NT2/D1 (cell line): ENCODE results near the gene BMAL1.

Source experiments
- DNase-seq: peaks from one replicate; pipeline ENCODE4 v3.0.0-alpha.2; 2011; ENCODE audit warnings: low read depth, low spot score
- H3K27me3 ChIP-seq: 2 replicates; pipeline ENCODE4 v1.6.0; 2011; ENCODE audit warnings: mild to moderate bottlenecking; ENCODE audit not compliant: insufficient read length, insufficient read depth
- H3K36me3 ChIP-seq: 2 replicates; pipeline ENCODE4 v1.6.1; 2011; ENCODE audit warnings: mild to moderate bottlenecking, low read length, mixed read lengths; ENCODE audit not compliant: insufficient read depth, insufficient read length
- H3K4me1 ChIP-seq: 2 replicates; pipeline ENCODE4 v1.5.1; 2011; ENCODE audit not compliant: insufficient read depth, insufficient read length
- H3K4me3 ChIP-seq: 2 replicates; pipeline ENCODE4 v1.5.1; 2011; ENCODE audit warnings: low read depth; ENCODE audit not compliant: insufficient read length
- H3K9ac ChIP-seq: 2 replicates; pipeline ENCODE4 v1.6.0; 2011; ENCODE audit warnings: low read depth; ENCODE audit not compliant: insufficient read length
- H3K9me3 ChIP-seq: 2 replicates; pipeline ENCODE4 v1.5.1; 2011; ENCODE audit warnings: mild to moderate bottlenecking, low read length; ENCODE audit not compliant: insufficient read depth
- SUZ12 ChIP-seq: IDR thresholded peaks from 2 replicates; pipeline ENCODE4 v1.6.1; 2011; ENCODE audit not compliant: insufficient read length, insufficient read depth; ENCODE audit errors: extremely low read depth
- YY1 ChIP-seq: IDR thresholded peaks from 2 replicates; pipeline ENCODE4 v1.6.1; 2011; ENCODE audit not compliant: insufficient read length, insufficient read depth
- ZNF274 ChIP-seq: IDR thresholded peaks from 2 replicates; pipeline ENCODE4 v1.6.1; 2011; ENCODE audit warnings: mild to moderate bottlenecking, low read depth, low read length

The BMAL1 gene

DNA sequence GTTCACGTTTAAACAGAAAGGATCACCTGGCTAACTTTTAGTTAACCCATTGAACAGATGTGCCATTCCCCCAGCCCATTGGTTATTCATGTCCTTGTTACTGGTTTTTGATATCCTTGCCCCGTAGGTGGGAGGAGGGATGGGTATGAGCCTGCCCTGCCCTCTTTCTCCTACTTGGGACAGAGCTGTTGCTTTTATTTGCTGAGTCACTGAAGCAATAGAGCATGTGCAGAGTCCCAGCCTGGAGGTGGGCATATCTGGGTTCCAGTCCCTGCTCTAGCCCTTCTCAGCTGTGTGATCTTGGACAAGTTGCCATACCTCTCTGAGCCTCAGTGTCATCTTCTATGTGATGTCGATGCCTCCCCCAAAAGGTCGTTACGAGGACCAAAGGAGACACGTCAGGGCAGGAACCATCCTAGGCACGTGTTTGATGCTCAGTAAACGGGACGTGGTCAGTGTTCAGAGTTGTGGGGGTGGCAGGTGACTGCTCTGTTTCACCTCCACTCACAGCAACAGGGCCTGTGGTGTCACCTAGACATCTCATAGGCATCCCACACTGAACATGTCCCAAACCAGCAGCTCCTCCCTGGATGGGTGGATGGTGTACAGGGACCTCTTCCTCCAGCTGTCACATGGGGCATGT lies 61.0 kb downstream of the BMAL1 start:
- Histone ChIP-seq H3K4me3 (no peak overlapping the region), H3K9me3 (no peaks in the 10 kb centered on the region), H3K9ac (no peak overlapping the region), H3K36me3 (no peaks in the 10 kb centered on the region), H3K4me1 (peaks cover 3% of the 10 kb centered on the region), H3K27me3 (no peaks in the 10 kb centered on the region)
- DNase-seq, result no peak
- TF ChIP-seq ZNF274 (no peak), SUZ12 (no peak), YY1 (no peak)

DNA sequence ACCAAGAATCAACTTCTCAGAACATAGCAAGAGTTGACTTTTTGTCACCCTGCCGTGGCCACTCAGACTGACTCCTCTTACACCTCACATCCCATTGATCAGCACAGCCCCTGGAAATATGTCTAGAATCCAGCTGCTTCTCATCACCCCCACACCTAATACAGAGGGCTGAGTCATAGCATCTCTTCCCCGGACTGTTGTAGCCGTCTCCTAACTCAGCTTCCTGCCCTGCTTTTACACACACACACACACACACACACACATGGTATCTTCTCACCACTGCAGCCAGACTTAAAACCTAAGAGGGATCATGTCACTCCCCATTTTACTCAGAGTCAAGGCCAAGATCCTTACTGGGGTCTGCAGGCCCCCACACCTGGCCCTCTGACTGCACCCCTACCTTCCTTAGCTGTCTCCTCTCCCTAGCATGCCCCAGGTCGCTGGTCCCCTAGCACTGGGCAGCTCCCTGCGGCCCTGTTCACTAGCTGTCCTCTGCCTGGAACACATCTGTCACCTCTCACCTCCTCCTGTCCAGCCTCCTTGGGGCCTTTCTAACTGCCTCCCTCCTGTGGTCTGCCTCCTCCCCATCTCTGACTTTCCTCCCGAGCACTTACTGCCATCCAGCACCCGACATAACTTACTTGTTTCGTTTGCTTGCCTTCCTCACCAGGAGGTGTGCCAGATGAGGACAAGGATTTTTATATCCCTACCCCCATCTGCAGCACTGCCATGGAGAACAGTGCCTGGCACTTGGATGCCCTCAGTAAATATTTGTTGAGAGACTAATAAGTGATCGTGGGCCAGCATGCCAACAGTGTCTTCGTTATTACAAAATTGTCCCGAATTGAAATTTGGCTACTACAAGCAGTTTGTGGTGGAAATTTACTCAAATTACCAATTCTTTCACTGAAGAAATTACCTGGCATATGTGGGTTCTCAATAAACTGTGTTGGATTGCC lies 61.9 kb downstream of the BMAL1 start:
- Histone ChIP-seq H3K36me3 (no peaks in the 10 kb centered on the region), H3K4me1 (peaks cover 3% of the 10 kb centered on the region), H3K27me3 (no peaks in the 10 kb centered on the region), H3K4me3 (no peak overlapping the region), H3K9ac (no peak overlapping the region), H3K9me3 (no peaks in the 10 kb centered on the region)
- no peak for DNase-seq
- TF ChIP-seq YY1 (no peak), ZNF274 (no peak), SUZ12 (no peak)

DNA sequence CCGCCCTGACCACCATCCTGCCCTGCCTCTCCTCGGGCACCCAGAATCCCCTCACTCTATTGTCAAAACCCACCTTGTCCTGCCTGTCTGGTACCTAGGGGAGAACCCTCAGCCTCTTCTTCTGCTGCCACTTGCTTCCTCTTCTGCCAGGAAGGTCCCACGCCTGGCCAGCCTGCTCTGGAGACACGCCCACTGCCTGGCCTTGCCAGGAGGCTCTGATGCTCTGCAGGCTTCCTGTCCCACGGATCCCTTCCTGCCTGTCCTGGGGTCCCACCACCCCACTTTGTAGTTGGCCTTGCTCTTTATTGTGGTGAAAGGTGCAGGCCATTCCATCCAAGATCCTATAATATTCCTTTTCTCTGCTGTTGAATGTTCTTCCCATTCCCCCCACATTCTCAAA lies 63.4 kb downstream of the BMAL1 start:
- Histone ChIP-seq H3K4me1 (peaks cover 3% of the 10 kb centered on the region), H3K4me3 (no peak overlapping the region), H3K27me3 (no peaks in the 10 kb centered on the region), H3K36me3 (no peaks in the 10 kb centered on the region), H3K9me3 (no peaks in the 10 kb centered on the region), H3K9ac (no peak overlapping the region)
- DNase-seq, result no peak
- TF ChIP-seq YY1, result no peak
- TF ChIP-seq ZNF274, result no peak
- TF ChIP-seq SUZ12, result no peak

DNA sequence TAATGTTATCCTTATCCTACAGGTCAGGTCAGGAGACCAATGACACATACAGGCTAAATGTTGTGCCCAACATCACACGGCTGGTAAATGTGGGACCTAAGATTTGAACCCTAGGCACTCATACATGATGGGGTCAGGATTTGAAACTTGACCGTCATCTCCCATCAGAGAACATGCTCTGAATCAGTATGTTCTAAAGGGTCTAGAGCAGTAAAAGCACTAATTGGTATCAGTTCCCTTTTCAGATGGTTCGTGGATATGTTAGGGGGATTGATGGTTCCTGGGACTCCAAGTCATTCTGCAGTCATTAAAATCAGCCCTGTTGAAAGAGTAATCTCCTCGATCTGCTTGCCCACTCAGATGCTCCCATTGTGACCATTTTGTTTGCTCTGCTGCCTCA lies 65.5 kb downstream of the BMAL1 start:
- DNase-seq, result no peak
- Histone ChIP-seq H3K4me1 (peaks cover 3% of the 10 kb centered on the region), H3K9ac (no peak overlapping the region), H3K9me3 (no peaks in the 10 kb centered on the region), H3K36me3 (no peaks in the 10 kb centered on the region), H3K4me3 (no peak overlapping the region), H3K27me3 (no peaks in the 10 kb centered on the region)
- no peak for TF ChIP-seq ZNF274
- TF ChIP-seq YY1, result no peak
- no peak for TF ChIP-seq SUZ12

DNA sequence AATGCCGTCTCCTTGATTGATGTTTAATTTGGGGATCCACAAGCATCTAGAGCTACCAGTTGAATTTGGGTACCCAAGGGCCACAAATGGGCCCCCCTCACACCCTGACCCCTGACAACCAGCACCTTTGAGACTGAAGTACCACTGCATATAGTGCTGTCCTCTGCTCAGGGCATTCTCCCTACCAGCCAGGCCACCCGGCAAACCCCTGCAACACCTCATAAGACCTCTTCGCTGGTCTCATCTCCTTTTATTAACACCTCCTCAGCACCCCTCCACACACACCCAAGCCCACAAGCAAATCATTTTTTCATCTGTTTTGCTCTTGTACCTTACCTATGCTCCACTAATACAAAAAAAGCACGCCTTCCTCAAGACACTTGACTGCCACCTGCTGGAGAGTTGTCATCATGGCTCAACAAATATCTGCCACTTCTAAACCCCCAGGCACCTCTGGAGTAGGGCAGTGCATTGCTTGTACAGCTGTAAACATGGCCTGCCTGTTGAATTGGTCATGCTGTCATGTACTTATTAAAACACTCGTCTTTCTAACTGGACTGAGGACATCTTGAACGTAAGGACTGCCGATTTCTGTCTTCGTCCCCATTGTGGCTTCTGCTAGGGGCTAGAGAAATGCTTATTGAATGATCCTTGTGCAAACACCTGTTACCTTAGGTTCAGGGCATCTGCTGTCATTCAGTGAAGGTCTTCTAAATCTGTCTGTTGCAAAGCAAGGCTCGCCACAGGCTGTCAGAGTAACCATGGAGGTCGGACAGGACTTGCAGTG lies 66.5 kb downstream of the BMAL1 start:
- Histone ChIP-seq H3K9ac (no peak overlapping the region), H3K4me1 (peaks cover 5% of the 10 kb centered on the region), H3K9me3 (no peaks in the 10 kb centered on the region), H3K4me3 (no peak overlapping the region), H3K27me3 (no peaks in the 10 kb centered on the region), H3K36me3 (no peaks in the 10 kb centered on the region)
- DNase-seq, result peak; percentile 63
- TF ChIP-seq ZNF274 (no peak), YY1 (no peak), SUZ12 (no peak)

DNA sequence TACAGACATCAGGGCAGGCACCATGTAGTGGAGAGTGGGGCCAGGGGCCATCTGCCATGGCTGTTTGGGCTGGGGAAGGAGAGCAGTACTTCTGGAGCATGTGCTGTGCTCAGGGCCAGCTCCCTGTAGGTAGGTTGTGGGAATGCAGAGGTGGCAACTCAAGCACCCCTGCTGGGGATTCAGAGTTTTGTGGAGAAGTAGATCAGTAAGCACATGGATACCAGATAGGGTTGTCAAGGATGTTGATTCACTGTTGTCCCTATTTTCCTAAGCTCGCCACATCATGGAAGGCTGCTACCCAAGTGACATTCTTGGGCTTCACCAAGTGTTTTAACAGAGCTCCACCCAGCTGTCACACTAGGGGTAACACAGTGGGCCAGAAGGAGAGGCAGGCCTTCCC lies 67.2 kb downstream of the BMAL1 start:
- no peaks in the 10 kb centered on the region for H3K9me3 ChIP-seq
- no peak overlapping the region for H3K4me3 ChIP-seq
- no peak overlapping the region for H3K9ac ChIP-seq
- H3K4me1 ChIP-seq, result peaks cover 5% of the 10 kb centered on the region
- DNase-seq, result no peak
- H3K36me3 ChIP-seq, result no peaks in the 10 kb centered on the region
- TF ChIP-seq SUZ12 (no peak), ZNF274 (no peak), YY1 (no peak)
- H3K27me3 ChIP-seq, result no peaks in the 10 kb centered on the region
